Fibroblast of pulmonary artery (primary cell): Measurements from ENCODE around the gene SUCO.

Experiments used
- DNase-seq: peaks from one replicate; pipeline ENCODE4 v3.0.0-alpha.2; 2010; ENCODE audit warnings: low read depth
- H3K4me3 ChIP-seq: replicated peaks from 2 replicates; pipeline ENCODE4 v1.5.1; 2011; ENCODE audit warnings: low read depth, mild to moderate bottlenecking, control low read depth, low read length, moderate library complexity
- TF ChIP-seq, protein P1 (sequence below): IDR thresholded peaks from 2 replicates; pipeline ENCODE4 v1.5.1; 2011; ENCODE audit warnings: mild to moderate bottlenecking, control low read depth, low read length, inconsistent platforms; ENCODE audit errors: missing control alignments

Gene SUCO

DNA sequence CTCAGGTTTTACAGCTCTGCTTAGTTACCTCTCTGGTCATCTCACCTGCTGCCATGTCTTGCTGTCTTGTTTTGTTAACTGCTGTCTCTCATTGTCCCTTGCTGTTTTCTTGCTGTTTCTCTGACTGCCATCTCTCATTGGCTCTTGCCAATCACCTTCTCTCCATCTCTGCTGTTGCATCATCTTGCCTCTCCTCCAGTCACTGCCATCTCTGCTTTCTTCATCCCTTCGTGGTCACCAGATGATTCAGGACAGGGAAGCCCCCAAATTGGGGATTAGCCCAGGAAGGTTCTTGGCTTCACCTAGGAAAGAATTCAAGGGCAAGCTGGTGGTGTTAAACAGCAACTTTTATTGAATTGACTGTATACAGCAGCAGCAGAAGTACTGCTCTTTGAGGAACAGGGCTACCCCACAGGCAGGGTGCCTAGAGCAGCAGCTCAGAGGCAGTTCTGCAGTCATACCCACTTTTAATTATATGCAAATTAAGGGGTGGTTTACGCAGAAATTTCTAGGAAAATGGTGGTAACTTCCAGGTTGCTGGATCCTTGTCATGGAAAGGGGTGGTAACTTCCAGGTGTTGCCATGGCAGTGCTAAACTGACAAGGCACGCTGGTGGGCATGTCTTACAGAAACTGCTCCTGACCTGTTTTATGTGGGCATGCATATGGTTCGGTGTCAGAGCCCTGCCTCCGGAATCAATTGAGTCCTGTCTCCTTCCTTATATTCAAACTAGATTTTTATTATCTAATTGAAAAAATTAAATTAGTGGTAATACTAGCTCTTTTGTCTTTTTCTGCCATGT, 33.4 kb downstream of the SUCO start:
- no peak overlapping the region for H3K4me3 ChIP-seq
- TF ChIP-seq, protein P1, sequence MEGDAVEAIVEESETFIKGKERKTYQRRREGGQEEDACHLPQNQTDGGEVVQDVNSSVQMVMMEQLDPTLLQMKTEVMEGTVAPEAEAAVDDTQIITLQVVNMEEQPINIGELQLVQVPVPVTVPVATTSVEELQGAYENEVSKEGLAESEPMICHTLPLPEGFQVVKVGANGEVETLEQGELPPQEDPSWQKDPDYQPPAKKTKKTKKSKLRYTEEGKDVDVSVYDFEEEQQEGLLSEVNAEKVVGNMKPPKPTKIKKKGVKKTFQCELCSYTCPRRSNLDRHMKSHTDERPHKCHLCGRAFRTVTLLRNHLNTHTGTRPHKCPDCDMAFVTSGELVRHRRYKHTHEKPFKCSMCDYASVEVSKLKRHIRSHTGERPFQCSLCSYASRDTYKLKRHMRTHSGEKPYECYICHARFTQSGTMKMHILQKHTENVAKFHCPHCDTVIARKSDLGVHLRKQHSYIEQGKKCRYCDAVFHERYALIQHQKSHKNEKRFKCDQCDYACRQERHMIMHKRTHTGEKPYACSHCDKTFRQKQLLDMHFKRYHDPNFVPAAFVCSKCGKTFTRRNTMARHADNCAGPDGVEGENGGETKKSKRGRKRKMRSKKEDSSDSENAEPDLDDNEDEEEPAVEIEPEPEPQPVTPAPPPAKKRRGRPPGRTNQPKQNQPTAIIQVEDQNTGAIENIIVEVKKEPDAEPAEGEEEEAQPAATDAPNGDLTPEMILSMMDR = no peak
- DNase-seq = no peak

DNA sequence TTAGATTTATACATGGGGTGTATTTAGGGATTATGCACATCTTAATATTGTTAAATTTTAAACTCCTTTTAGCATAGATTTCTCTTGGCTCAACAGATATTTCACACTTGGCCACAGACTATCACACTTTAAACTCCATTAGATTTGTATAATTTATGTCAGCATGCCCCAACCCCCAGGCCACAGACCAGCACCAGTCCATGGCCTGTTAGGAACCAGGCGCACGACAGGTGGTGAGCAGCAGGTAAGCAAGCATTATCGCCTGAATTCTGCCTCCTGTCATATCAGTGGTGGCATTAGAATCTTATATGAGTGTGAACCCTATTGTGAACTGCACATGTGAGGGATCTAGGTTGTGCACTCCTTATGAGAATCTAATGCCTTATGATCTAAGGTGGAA, 34.8 kb downstream of the SUCO start:
- DNase-seq = no peak
- no peak overlapping the region for H3K4me3 ChIP-seq
- TF ChIP-seq, protein P1 = no peak

DNA sequence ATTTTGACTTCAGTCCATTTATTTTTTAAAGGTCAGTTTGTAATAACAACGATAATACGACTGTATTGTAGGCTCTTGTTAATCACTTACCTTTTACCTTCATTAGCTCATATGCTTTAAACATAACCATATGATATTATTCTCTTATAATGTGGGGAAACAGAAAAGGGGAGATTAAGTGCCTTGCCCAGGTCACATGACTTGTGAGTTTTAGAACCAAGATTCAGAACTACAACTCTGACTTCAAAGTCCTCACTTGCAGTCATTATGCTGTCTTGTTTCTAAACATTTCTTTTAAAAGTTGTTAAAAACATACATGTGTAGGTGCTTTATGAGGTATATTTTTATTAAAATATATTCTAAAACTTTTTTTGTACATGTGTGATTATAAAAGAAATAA, 41.1 kb downstream of the SUCO start:
- TF ChIP-seq, protein P1 = no peak
- H3K4me3 ChIP-seq = no peak overlapping the region
- DNase-seq = no peak

DNA sequence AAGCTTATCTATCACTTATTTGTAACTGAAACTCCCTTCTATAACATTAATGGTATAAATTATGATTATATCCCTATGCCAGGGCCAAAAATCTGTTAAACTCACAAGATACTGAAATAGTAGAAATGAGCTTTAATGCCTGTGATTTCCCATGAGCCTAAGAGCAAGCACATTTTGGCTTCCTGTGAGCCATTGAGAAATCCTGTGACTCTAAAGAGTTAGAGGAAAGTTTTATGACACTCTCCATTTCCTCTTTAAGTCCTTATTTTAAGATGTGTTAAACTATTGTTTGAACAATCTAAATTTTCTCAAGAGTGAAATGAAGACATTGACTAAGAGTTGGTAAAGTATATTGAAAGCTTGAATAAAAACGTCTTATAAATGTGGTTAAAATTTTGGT, 45.6 kb downstream of the SUCO start:
- DNase-seq = peak; percentile 36
- no peak overlapping the region for H3K4me3 ChIP-seq
- TF ChIP-seq, protein P1 = no peak

DNA sequence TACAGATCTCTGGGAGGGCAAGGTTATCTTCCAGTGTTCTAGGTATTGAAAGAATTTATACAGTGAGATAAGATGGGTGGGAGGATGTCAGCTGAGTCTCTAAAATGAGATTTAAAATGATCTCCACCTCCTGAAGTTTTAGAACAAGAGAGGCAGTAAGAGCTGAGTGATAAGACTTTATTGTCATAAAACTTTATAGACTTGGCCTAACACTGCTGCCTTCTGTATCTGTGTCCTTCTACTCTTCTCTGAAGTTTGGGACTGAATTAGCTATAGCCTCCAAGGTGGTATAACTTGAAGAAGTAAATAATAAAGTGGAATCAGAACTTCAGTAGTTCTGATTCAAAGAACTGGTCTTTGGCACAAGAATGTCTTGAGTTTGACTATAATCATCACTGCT, 48.3 kb downstream of the SUCO start:
- TF ChIP-seq, protein P1 = no peak
- DNase-seq = no peak
- H3K4me3 ChIP-seq = no peak overlapping the region

DNA sequence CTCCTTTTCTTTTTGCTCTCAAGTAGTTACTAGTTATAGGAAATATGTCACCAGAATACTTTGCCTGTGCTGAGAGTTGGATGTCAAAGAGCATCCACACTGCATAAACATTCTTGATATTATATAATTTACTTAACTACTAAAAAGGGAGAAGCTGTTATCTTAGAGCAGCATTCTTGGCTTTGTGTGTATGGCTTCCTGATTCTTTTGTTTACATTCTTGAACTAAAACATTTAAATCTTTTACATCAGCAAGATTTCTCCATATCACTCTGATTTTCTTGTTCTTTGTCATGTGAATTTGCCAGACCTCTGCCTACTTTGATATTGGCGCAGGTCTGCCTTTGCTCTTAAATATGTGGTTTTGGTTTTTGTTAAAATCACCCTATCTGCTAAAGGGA, 48.8 kb downstream of the SUCO start:
- DNase-seq = peak; percentile 61
- TF ChIP-seq, protein P1 = no peak

DNA sequence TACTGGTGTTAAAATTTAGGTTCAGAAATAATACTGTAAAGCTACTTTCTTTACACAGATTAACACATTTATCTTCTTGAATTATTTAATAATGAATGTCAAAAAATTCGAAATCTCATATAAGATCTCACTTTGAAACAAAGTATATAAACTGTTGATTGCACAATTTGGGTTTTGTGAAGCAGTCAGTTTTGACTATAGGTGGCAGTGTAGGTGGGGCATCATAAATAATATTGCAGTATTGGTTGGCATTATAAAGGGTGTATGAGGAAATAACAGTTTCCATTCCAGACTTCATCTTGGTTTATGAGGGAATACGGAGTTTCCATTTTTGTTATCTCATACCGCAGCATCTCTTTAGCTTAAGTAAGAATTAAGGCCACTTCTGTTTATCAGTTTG, 49.9 kb downstream of the SUCO start:
- DNase-seq = no peak
- TF ChIP-seq, protein P1 = peak; percentile 3

More for the DNA sequence above, 48.8 kb downstream of the SUCO start:
- no peak overlapping the region for H3K4me3 ChIP-seq

More for the DNA sequence above, 49.9 kb downstream of the SUCO start:
- no peak overlapping the region for H3K4me3 ChIP-seq
